MM.1S (cell line): Measurements from ENCODE around the gene MAPK10.

Source experiments
- DNase-seq: peaks from one replicate; pipeline ENCODE4 v3.0.0-alpha.2; 2015
- H2AFZ ChIP-seq: fragments of 300-600 bp; sonication (generic); 2 replicates; pipeline ENCODE4 v1.6.0; 2016; ENCODE audit warnings: antibody characterized with exemption, low read length
- H3F3A ChIP-seq: fragments of 300-600 bp; sonication (generic); 2 replicates; pipeline ENCODE4 v1.6.1; 2016; ENCODE audit warnings: mild to moderate bottlenecking, antibody characterized with exemption, low read length, moderate library complexity, mixed read lengths; ENCODE audit not compliant: insufficient read depth
- H3K27ac ChIP-seq: fragments of 300-600 bp; sonication (generic); 2 replicates; pipeline ENCODE4 v1.5.1; 2016; ENCODE audit warnings: mild to moderate bottlenecking, low read length
- H3K27me3 ChIP-seq: fragments of 300-600 bp; sonication (generic); replicated peaks from 2 replicates; pipeline ENCODE4 v1.6.0; 2016; ENCODE audit warnings: low read length; ENCODE audit not compliant: insufficient read depth
- H3K36me3 ChIP-seq: fragments of 300-600 bp; sonication (generic); replicated peaks from 2 replicates; pipeline ENCODE4 v1.6.1; 2016; ENCODE audit warnings: mild to moderate bottlenecking, low read length, mixed read lengths; ENCODE audit not compliant: insufficient read depth
- H3K4me1 ChIP-seq: fragments of 300-600 bp; sonication (generic); 2 replicates; pipeline ENCODE4 v1.6.1; 2016; ENCODE audit warnings: low read length, mixed read lengths
- H3K4me2 ChIP-seq: fragments of 300-600 bp; sonication (generic); 2 replicates; pipeline ENCODE4 v1.6.0; 2016; ENCODE audit warnings: low read depth, low read length
- H3K4me3 ChIP-seq: fragments of 300-600 bp; sonication (generic); 2 replicates; pipeline ENCODE4 v1.5.1; 2016; ENCODE audit warnings: low read length, mixed read lengths
- H3K79me2 ChIP-seq: fragments of 300-600 bp; sonication (generic); 2 replicates; pipeline ENCODE4 v1.6.1; 2016; ENCODE audit warnings: mixed run types, low read length, mixed read lengths
- H3K9ac ChIP-seq: fragments of 300-600 bp; sonication (generic); 2 replicates; pipeline ENCODE4 v1.6.1; 2016; ENCODE audit warnings: low read length, mixed read lengths
- H3K9me2 ChIP-seq: fragments of 300-600 bp; sonication (generic); replicated peaks from 2 replicates; pipeline ENCODE4 v1.6.1; 2016; ENCODE audit warnings: mild to moderate bottlenecking, low read length, mixed read lengths; ENCODE audit not compliant: insufficient read depth
- H3K9me3 ChIP-seq: fragments of 300-600 bp; sonication (generic); replicated peaks from 2 replicates; pipeline ENCODE4 v1.6.1; 2016; ENCODE audit warnings: mild to moderate bottlenecking, low read length, mixed read lengths; ENCODE audit not compliant: insufficient read depth
- H4K20me1 ChIP-seq: fragments of 300-600 bp; sonication (generic); 2 replicates; pipeline ENCODE4 v1.6.1; 2016; ENCODE audit warnings: mild to moderate bottlenecking, low read length, moderate library complexity, mixed read lengths; ENCODE audit not compliant: insufficient read depth
- EZH2 ChIP-seq: fragments of 300-600 bp; sonication (generic); optimal IDR thresholded peaks from 2 replicates; pipeline ENCODE3; 2017; ENCODE audit warnings: low read depth, mild to moderate bottlenecking, antibody characterized with exemption, low read length, mixed read lengths
- EZH2phosphoT487 ChIP-seq: fragments of 300-600 bp; sonication (generic); IDR thresholded peaks from 2 replicates; pipeline ENCODE4 v1.6.1; 2018; ENCODE audit warnings: antibody characterized with exemption, low read length
- TF ChIP-seq, protein P1 (sequence below): fragments of 300-600 bp; sonication (generic); IDR thresholded peaks from 2 replicates; pipeline ENCODE4 v1.5.1; 2016; ENCODE audit warnings: antibody characterized with exemption, low read length, mixed read lengths

The MAPK10 gene

DNA sequence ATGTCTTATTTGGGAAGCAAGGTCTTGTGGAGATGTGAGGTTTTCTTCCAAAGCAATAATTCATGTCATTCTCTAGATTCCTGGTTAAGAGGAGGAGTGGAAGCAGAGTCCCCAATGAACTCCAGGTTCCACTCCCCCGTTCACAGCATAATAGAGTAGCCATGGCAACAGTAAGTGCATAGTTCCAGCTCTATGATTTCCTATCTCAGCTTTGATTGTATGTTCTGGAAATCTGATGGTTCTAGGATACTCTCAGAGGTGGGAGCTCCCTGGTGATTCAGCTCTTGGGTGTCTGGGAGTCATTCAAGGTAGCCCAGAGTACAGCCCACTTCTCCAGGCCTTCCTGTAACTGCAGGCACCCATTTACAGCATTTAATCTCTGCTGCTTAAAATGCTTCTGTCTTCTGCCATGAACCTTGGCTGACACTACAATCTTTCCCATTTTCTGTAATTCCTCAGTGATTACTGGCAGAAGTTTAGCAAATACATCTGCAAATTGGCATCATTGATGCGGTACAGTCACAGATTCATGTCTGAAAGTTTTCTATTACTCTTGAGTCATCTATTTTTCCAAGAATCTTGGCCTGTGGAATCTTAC is 242.0 kb downstream of the MAPK10 start:
- Histone ChIP-seq H3K27ac (no peak overlapping the region), H3K4me2 (no peak overlapping the region), H2AFZ (no peak overlapping the region), H4K20me1 (no peaks in the 10 kb centered on the region), H3K4me1 (no peaks in the 10 kb centered on the region), H3K27me3 (no peaks in the 10 kb centered on the region), H3K9me2 (no peaks in the 10 kb centered on the region), H3K4me3 (no peak overlapping the region), H3K79me2 (no peaks in the 10 kb centered on the region), H3K36me3 (no peaks in the 10 kb centered on the region), H3F3A (no peaks in the 10 kb centered on the region), H3K9me3 (no peaks in the 10 kb centered on the region), H3K9ac (no peak overlapping the region)
- no peak for DNase-seq
- TF ChIP-seq, protein P1, sequence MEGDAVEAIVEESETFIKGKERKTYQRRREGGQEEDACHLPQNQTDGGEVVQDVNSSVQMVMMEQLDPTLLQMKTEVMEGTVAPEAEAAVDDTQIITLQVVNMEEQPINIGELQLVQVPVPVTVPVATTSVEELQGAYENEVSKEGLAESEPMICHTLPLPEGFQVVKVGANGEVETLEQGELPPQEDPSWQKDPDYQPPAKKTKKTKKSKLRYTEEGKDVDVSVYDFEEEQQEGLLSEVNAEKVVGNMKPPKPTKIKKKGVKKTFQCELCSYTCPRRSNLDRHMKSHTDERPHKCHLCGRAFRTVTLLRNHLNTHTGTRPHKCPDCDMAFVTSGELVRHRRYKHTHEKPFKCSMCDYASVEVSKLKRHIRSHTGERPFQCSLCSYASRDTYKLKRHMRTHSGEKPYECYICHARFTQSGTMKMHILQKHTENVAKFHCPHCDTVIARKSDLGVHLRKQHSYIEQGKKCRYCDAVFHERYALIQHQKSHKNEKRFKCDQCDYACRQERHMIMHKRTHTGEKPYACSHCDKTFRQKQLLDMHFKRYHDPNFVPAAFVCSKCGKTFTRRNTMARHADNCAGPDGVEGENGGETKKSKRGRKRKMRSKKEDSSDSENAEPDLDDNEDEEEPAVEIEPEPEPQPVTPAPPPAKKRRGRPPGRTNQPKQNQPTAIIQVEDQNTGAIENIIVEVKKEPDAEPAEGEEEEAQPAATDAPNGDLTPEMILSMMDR: no peak
- TF ChIP-seq EZH2 (no peak), EZH2phosphoT487 (no peak)

DNA sequence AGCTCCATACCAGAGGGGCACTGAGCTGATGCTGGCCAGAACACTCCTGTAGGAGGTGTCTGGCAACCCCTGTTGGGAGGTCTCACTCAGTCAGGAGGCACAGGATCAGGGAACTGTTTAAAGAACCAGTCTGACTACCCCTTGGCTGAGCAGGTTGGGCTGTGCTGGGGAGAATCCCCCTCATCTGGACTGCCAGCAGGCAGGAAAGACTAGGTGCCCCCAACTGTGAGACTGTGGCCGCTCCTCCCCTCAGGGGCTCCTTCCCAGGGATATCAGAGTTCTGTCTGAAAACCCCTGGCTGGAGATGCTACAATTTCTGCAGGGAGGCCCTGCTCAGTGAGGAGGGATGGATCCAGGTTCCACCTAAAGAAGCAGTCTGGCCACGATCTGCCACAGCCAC is 245.3 kb downstream of the MAPK10 start:
- Histone ChIP-seq H3K4me3 (no peak overlapping the region), H4K20me1 (no peaks in the 10 kb centered on the region), H3K27ac (no peak overlapping the region), H3K36me3 (no peaks in the 10 kb centered on the region), H3K27me3 (no peaks in the 10 kb centered on the region), H3K9me2 (no peaks in the 10 kb centered on the region), H3F3A (no peaks in the 10 kb centered on the region), H2AFZ (no peak overlapping the region), H3K79me2 (no peaks in the 10 kb centered on the region), H3K4me1 (no peaks in the 10 kb centered on the region), H3K4me2 (no peak overlapping the region), H3K9ac (no peak overlapping the region), H3K9me3 (no peaks in the 10 kb centered on the region)
- no peak for DNase-seq
- TF ChIP-seq EZH2 (no peak), EZH2phosphoT487 (no peak)
- TF ChIP-seq, protein P1: no peak

DNA sequence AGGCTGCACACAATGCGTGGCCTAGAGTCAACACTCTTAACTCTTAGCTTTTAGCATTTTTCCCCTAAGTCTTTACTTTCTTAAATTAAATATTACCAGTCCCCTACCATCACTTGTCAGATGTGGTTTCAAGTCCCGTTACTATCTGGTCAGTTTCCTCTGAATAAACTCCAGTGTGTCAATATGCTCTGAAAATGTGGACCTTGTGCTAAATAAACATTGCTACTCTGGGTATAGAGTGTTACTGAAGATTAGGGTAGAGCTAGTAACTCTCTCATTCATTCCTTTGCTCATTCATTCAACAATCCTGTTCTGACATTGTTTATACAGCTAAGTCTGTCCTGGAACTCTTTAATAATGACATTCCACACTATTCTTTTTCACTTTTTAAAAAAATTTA is 251.0 kb downstream of the MAPK10 start:
- Histone ChIP-seq H3K4me3 (no peak overlapping the region), H3K4me2 (no peak overlapping the region), H3K9me2 (no peaks in the 10 kb centered on the region), H3K9ac (no peak overlapping the region), H3K36me3 (no peaks in the 10 kb centered on the region), H3K27ac (no peak overlapping the region), H2AFZ (no peak overlapping the region), H3K9me3 (no peaks in the 10 kb centered on the region), H3K79me2 (no peaks in the 10 kb centered on the region), H4K20me1 (no peaks in the 10 kb centered on the region), H3F3A (no peaks in the 10 kb centered on the region), H3K27me3 (no peaks in the 10 kb centered on the region), H3K4me1 (no peaks in the 10 kb centered on the region)
- TF ChIP-seq EZH2 (no peak), EZH2phosphoT487 (no peak)
- TF ChIP-seq, protein P1: no peak
- no peak for DNase-seq
